Measurements from ENCODE around the gene BATF2. TPM values are rescaled to one million over a fixed set of nuclear protein-coding genes. Genes with fewer than 3 reads are reported as not detected.

Gene BATF2
- total RNA-seq, 1 experiment from 2014 or later = 0.72 TPM

DNA sequence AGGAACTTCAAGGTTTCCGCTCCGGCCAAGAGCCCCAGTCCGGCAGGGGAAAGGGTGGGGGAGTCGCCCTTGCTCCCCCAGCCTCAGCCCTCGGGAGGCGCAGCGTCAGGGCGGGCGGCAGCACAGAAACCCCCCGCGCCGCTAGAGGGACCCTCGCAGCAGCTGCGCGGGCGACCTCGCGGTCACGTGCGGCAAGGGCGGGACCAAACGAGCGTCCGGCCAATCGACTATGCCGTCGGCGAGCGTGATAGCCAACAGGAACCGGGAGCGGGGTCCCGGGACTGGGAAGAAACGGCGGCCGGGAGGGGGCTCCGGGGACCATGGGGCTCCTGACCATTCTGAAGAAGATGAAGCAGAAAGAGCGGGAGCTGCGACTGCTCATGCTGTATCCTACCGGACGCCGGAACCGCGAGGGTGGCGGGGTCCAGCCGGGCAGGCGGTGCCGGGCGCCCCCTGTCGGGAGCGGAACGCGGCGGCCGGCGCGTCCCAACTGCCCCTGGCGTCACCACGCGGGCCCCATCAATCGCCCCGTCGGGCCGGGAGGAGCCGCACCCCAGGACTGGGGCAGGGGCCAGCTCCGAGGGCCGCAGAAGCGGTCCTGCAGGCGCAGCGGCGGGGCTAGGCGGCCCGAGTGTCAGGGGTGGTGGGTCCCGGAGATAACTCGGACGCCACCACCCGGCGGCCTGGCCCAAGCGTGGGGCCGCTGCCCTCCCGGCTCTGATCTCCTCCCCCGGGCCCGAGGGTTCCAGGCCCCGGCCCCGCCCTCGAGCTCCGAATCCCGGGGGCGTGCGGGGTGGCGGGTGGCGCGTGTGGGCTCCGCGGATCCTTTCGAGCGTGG, 17.3 kb upstream of the BATF2 start, which contains the start of gene ARL2:
TSS of gene ARL2 (plus strand) at position 273 of the 838 bp plus-strand sequence. CDS start at position 321, 48 bp downstream.
- H3K79me1 ChIP-seq (ENCODE audit: insufficient read depth, low read depth, low read length, poor library complexity, severe bottlenecking) = peaks cover 2% of the 10 kb centered on the region
- peaks cover 15 to 40% (median 30%) of the 10 kb centered on the region in 3 experiments for H3K36me3 Mint-ChIP-seq (ENCODE audit: insufficient read depth in 1 of 3, low read depth in 3 of 3)

More for the DNA sequence above, 17.3 kb upstream of the BATF2 start, which contains the start of gene ARL2:
- H3K23ac ChIP-seq (ENCODE audit: insufficient read length, low read depth, low read length) = no peak within 1 kb of the TSS
- peak within 1 kb of the TSS; percentile 41 for H3K4me2 ChIP-seq (ENCODE audit: insufficient read depth, insufficient read length, low read length)
- no peak within 1 kb of the TSS for H2AFZ ChIP-seq (ENCODE audit: low read length)
- H2BK15ac ChIP-seq (ENCODE audit: low read depth, low read length) = peak within 1 kb of the TSS; percentile 91; the same call in 1 of the 2 replicates
- H4K91ac ChIP-seq (ENCODE audit: insufficient read length, low read depth, low read length) = no peak within 1 kb of the TSS
- no peaks in the 10 kb centered on the region for H3K79me2 ChIP-seq (ENCODE audit: insufficient read depth, low read length)
- no peak within 1 kb of the TSS for H3K27ac ChIP-seq (ENCODE audit: insufficient read length, low read depth, low read length)
- no peaks in the 10 kb centered on the region; the same call in 1 of the 2 replicates for H3K27me3 Mint-ChIP-seq (ENCODE audit: low read depth)
- DNase-seq = peak; percentile 95
- no peak within 1 kb of the TSS for H4K5ac ChIP-seq (ENCODE audit: insufficient read length, low read depth, low read length)
- no peaks in the 10 kb centered on the region for H3K27me3 ChIP-seq (ENCODE audit: insufficient read depth, low read length)
- no peak within 1 kb of the TSS for H2BK20ac ChIP-seq (ENCODE audit: low read depth, low read length, poor library complexity, severe bottlenecking)
- H3K9me3 ChIP-seq (ENCODE audit: control insufficient read depth, low read depth, low read length) = no peaks in the 10 kb centered on the region
- peaks cover 7% of the 10 kb centered on the region for H3K23me2 ChIP-seq (ENCODE audit: insufficient read length, low read depth, low read length, poor library complexity, severe bottlenecking)
- H3K56ac ChIP-seq (ENCODE audit: insufficient read length, low read depth, low read length) = no peak within 1 kb of the TSS
- no peak within 1 kb of the TSS for H2BK12ac ChIP-seq (ENCODE audit: insufficient read length, low read depth, low read length)
- no peaks in the 10 kb centered on the region for H3K4me1 ChIP-seq (ENCODE audit: insufficient read depth, low read length)
- peak within 1 kb of the TSS; percentile 83 to 92 for H3K4me3 Mint-ChIP-seq
- H4K20me1 ChIP-seq (ENCODE audit: control insufficient read depth, insufficient read depth, insufficient read length) = no peaks in the 10 kb centered on the region
- H3K14ac ChIP-seq (ENCODE audit: insufficient read depth, low read length) = peak within 1 kb of the TSS; percentile 94
- H3K18ac ChIP-seq (ENCODE audit: insufficient read length, low read depth, low read length) = peak within 1 kb of the TSS; percentile 90
- H2BK120ac ChIP-seq (ENCODE audit: low read depth, low read length, poor library complexity, severe bottlenecking) = no peak within 1 kb of the TSS
- H3T11ph ChIP-seq (ENCODE audit: low read length) = no peak within 1 kb of the TSS
- no peaks in the 10 kb centered on the region for H3K9me3 Mint-ChIP-seq
- H3K4me1 Mint-ChIP-seq = peaks cover 6 to 9% of the 10 kb centered on the region in 2 experiments
- TF ChIP-seq, protein P1, sequence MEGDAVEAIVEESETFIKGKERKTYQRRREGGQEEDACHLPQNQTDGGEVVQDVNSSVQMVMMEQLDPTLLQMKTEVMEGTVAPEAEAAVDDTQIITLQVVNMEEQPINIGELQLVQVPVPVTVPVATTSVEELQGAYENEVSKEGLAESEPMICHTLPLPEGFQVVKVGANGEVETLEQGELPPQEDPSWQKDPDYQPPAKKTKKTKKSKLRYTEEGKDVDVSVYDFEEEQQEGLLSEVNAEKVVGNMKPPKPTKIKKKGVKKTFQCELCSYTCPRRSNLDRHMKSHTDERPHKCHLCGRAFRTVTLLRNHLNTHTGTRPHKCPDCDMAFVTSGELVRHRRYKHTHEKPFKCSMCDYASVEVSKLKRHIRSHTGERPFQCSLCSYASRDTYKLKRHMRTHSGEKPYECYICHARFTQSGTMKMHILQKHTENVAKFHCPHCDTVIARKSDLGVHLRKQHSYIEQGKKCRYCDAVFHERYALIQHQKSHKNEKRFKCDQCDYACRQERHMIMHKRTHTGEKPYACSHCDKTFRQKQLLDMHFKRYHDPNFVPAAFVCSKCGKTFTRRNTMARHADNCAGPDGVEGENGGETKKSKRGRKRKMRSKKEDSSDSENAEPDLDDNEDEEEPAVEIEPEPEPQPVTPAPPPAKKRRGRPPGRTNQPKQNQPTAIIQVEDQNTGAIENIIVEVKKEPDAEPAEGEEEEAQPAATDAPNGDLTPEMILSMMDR (conservative IDR thresholded peaks at IDR 0.05) = peak; percentile 81
- H3K4ac ChIP-seq (ENCODE audit: low read depth, low read length) = no peak within 1 kb of the TSS; the same call in 1 of the 2 replicates
- peak within 1 kb of the TSS; percentile 66 for H3K9ac ChIP-seq (ENCODE audit: extremely low read depth, insufficient read length, low read length)
- H2BK5ac ChIP-seq (ENCODE audit: insufficient read length, low read length) = no peak within 1 kb of the TSS
- no peak within 1 kb of the TSS for H4K8ac ChIP-seq (replicated peaks; ENCODE audit: insufficient read length, low read depth, low read length)
- H3K27ac Mint-ChIP-seq = peak within 1 kb of the TSS; percentile 92 to 98 (median 97); a peak in 6 of 7 replicates
- WGBS (ENCODE audit: extremely low coverage, insufficient read length, low lambda C conversion rate) = no CpG with 5 or more reads among the region's 96 CpGs
- no peak within 1 kb of the TSS for H2AK5ac ChIP-seq (ENCODE audit: insufficient read length, low read length)

Measured in H9 (cell line).